Kidney (tissue), 14 donors: ENCODE measurements around the gene TMEM178B. TPM values are rescaled to one million over a fixed set of nuclear protein-coding genes. Genes with fewer than 3 reads are reported as not detected.
A peak's percentile ranks its signal among the peaks of the same experiment; 100 is the strongest.

ENCODE experiments used
- DNase-seq, 5 donors: peaks; one replicate each; pipeline ENCODE4 v3.0.0-alpha.2; 2013 to 2020
- FAIRE-seq: peaks from 2 replicates; lab custom pipeline; 2012; peaks lifted over from hg19 to GRCh38; lab: Jason Lieb, UNC
- H3K27ac ChIP-seq, 2 donors: one replicate each; pipeline ENCODE4 v1.7.0; 2013; ENCODE audit warnings: low read depth in 2 of 2, low read length in 2 of 2, inconsistent platforms in 1 of 2
- H3K27me3 ChIP-seq: one replicate; pipeline ENCODE4 v1.7.1; 2013; ENCODE audit warnings: low read length, inconsistent platforms; ENCODE audit not compliant: control insufficient read depth, insufficient read depth
- H3K36me3 ChIP-seq, 3 donors: one replicate each; pipeline versions ENCODE4 v1.7.0 to v1.7.1; 2013; ENCODE audit warnings: low read length in 3 of 3, control low read depth in 1 of 3, inconsistent platforms in 1 of 3; ENCODE audit not compliant: insufficient read depth in 3 of 3, control insufficient read depth in 2 of 3
- H3K4me1 ChIP-seq, 3 donors: one replicate each; pipeline versions ENCODE4 v1.7.0 to v1.7.1; 2013; ENCODE audit warnings: low read length in 3 of 3, inconsistent platforms in 1 of 3, low read depth in 1 of 3; ENCODE audit not compliant: control insufficient read depth in 2 of 3, insufficient read depth in 2 of 3
- H3K4me3 ChIP-seq, 3 donors: one replicate each; pipeline versions ENCODE4 v1.7.0 to v1.8.1; 2013; ENCODE audit warnings: low read length in 3 of 3, control low read depth in 1 of 3, inconsistent platforms in 1 of 3
- H3K9ac ChIP-seq, 3 donors: one replicate each; pipeline versions ENCODE4 v1.7.0 to v1.7.1; 2013; ENCODE audit warnings: low read length in 3 of 3, control low read depth in 1 of 3, inconsistent platforms in 1 of 3
- H3K9me3 ChIP-seq, 3 donors: one replicate each; pipeline versions ENCODE4 v1.7.0 to v1.7.1; 2013; ENCODE audit warnings: low read length in 3 of 3, control low read depth in 1 of 3, inconsistent platforms in 1 of 3; ENCODE audit not compliant: control insufficient read depth in 2 of 3, insufficient read depth in 1 of 3
- CTCF ChIP-seq: IDR thresholded peaks from 3 replicates; pipeline ENCODE4 v1.5.1; 2012; ENCODE audit warnings: mild to moderate bottlenecking, moderate library complexity, borderline replicate concordance; ENCODE audit not compliant: insufficient read depth; ENCODE audit errors: extremely low read depth
- intact Hi-C: fragments of 100-400 bp; cut with DNase I; formaldehyde crosslinking; loops from one replicate; pipeline ENCODE4 v1.11.1; 2022
- polyA plus RNA-seq: library from polyadenylated mRNA; stranded (reverse); fragments of 350-450 nt; fragmentation: Illumina TruSeq; extraction: RNeasy Lipid Tissue Mini Kit (QIAGEN cat#74804); gene quantifications from one replicate; pipeline ENCODE4 v1.2.3, GENCODE V29; 2014; ENCODE audit warnings: low read depth, low replicate concordance; ENCODE audit not compliant: insufficient read depth
- total RNA-seq: library from RNA; stranded (reverse); fragmentation: NEBNext Ultra II Directional; extraction: Animal tissue kit (Norgen Biotek cat#: 25700); gene quantifications from one replicate; pipeline ENCODE4 v1.2.1, GENCODE V29; 2021
- donor health status: control.
- donor health status: control.
- donor health status: control.
- donor health status: control.
- donor health status: control.
- donor health status: DM: yes; HTN: yes; CAD: no.
- donor health status: Normal renal cell carcinoma (clear cell type).

TMEM178B gene
- total and polyA plus RNA-seq, 2 donors from 2014 or later = 0.58 to 20.0 TPM

GRCh38 chr7:141387521-141388217, 313.8 kb downstream of the TMEM178B start:
- TF ChIP-seq CTCF = no peak
- FAIRE-seq = no peak
- intact Hi-C loops = no loop called here
- Histone ChIP-seq H3K9me3 (no peaks in the 10 kb centered on the region), H3K9ac (no peak overlapping the region), H3K4me3 (no peak overlapping the region), H3K27ac (no peak overlapping the region), H3K27me3 (no peaks in the 10 kb centered on the region), H3K36me3 (no peaks in the 10 kb centered on the region), H3K4me1 (no peaks in the 10 kb centered on the region)
- peak in 3 of 5 donors; percentile 24 to 43 (median 36) for DNase-seq

GRCh38 chr7:141389140-141389796, 315.4 kb downstream of the TMEM178B start:
- Histone ChIP-seq H3K4me1 (no peaks in the 10 kb centered on the region), H3K27ac (no peak overlapping the region), H3K4me3 (no peak overlapping the region), H3K36me3 (no peaks in the 10 kb centered on the region), H3K27me3 (no peaks in the 10 kb centered on the region), H3K9ac (no peak overlapping the region), H3K9me3 (no peaks in the 10 kb centered on the region)
- FAIRE-seq (no peak), DNase-seq (no peak)
- intact Hi-C loops = no loop called here
- TF ChIP-seq CTCF = no peak

GRCh38 chr7:141390339-141390738, 316.5 kb downstream of the TMEM178B start:
- DNase-seq (no peak), FAIRE-seq (no peak)
- Histone ChIP-seq H3K27me3 (no peaks in the 10 kb centered on the region), H3K27ac (no peak overlapping the region), H3K36me3 (no peaks in the 10 kb centered on the region), H3K4me1 (no peaks in the 10 kb centered on the region), H3K9me3 (no peaks in the 10 kb centered on the region), H3K4me3 (no peak overlapping the region), H3K9ac (no peak overlapping the region)
- intact Hi-C loops = no loop called here
- no peak for TF ChIP-seq CTCF
